ENCODE results near the gene P2RX2. TPM values are rescaled to one million over a fixed set of nuclear protein-coding genes. Genes with fewer than 3 reads are reported as not detected.

The P2RX2 gene
- total RNA-seq, 1 experiment from 2014 or later = not detected

GRCh38 chr12:132572801-132573760, 45.5 kb upstream of the P2RX2 start:
- Histone ChIP-seq H3K4me3 (replicated peaks in 1 of 2; ENCODE audit: low read depth in 1 of 2, low read length in 2 of 2) (no peak overlapping the region), H3K36me3 (ENCODE audit: control insufficient read depth in 1 of 2, insufficient read depth in 2 of 2, low read length in 2 of 2) (peaks cover 17 to 24% of the 10 kb centered on the region in 2 experiments), H3K27me3 (ENCODE audit: insufficient read depth, low read length) (no peaks in the 10 kb centered on the region), H3K9me2 (ENCODE audit: insufficient read depth) (no peaks in the 10 kb centered on the region), H3K27ac (ENCODE audit: low read depth, low read length) (no peak overlapping the region), H3K9ac (ENCODE audit: low read length) (no peak overlapping the region), H2AFZ (ENCODE audit: low read depth, low read length, poor library complexity, severe bottlenecking) (no peak overlapping the region), H4K20me1 (ENCODE audit: insufficient read depth) (no peaks in the 10 kb centered on the region), H3K79me2 (ENCODE audit: insufficient read depth, low read length) (no peaks in the 10 kb centered on the region; the same call in 1 of the 2 replicates), H3K4me1 (ENCODE audit: control insufficient read depth in 1 of 2, insufficient read depth in 2 of 2, low read length in 2 of 2) (no peaks in the 10 kb centered on the region), H3K4me2 (ENCODE audit: low read length) (no peak overlapping the region), H3K9me3 (ENCODE audit: control insufficient read depth in 1 of 2, insufficient read depth in 1 of 2, low read depth in 1 of 2, low read length in 2 of 2) (no peaks in the 10 kb centered on the region)
- CTCF ChIA-PET = no interaction called here
- RAD21 ChIA-PET (ENCODE audit: low non-redundant PET in 1 of 2, low total read pairs in 2 of 2, uncharacterized antibody in 2 of 2, unreplicated experiment in 2 of 2) = no interaction called here
- intact Hi-C loops (cut with micrococcal nuclease) = no loop called here
- no TSS peak for BruUV-seq (replicated peaks)
- TF ChIP-seq EZH2phosphoT487 (IDR thresholded peaks at IDR 0.05; ENCODE audit: borderline replicate concordance) (no peak), CEBPB (IDR thresholded peaks at IDR 0.05; ENCODE audit: low read depth) (no peak), POLR2AphosphoS5 (IDR thresholded peaks at IDR 0.05; ENCODE audit: low read depth, low read length) (peak; percentile 14; the same call in 1 of the 2 replicates), TCF7L2 (IDR thresholded peaks at IDR 0.05; ENCODE audit: borderline replicate concordance, extremely low read depth, insufficient read depth, insufficient read length) (no peak), ZNF274 (IDR thresholded peaks at IDR 0.05; ENCODE audit: low read depth, low read length) (no peak)
- DNase-seq (ENCODE audit: low read depth, low spot score) (no peak), ATAC-seq (no peak)
- POLR2A ChIA-PET = no interaction called here

GRCh38 chr12:132574271-132574996, 44.1 kb upstream of the P2RX2 start:
- ChIA-PET RAD21 (ENCODE audit: low non-redundant PET in 1 of 2, low total read pairs in 2 of 2, uncharacterized antibody in 2 of 2, unreplicated experiment in 2 of 2) (no interaction called here), CTCF (no interaction called here), POLR2A (no interaction called here)
- no peaks in the 10 kb centered on the region for H3K4me1 ChIP-seq (ENCODE audit: control insufficient read depth in 1 of 2, insufficient read depth in 2 of 2, low read length in 2 of 2)
- no TSS peak for BruUV-seq (replicated peaks)
- H2AFZ ChIP-seq (ENCODE audit: low read depth, low read length, poor library complexity, severe bottlenecking) = no peak overlapping the region
- no peak for DNase-seq (ENCODE audit: low read depth, low spot score)
- no peaks in the 10 kb centered on the region for H3K9me3 ChIP-seq (ENCODE audit: control insufficient read depth in 1 of 2, insufficient read depth in 1 of 2, low read depth in 1 of 2, low read length in 2 of 2)
- no peak overlapping the region for H3K9ac ChIP-seq (ENCODE audit: low read length)
- no peak overlapping the region for H3K4me3 ChIP-seq (replicated peaks in 1 of 2; ENCODE audit: low read depth in 1 of 2, low read length in 2 of 2)
- no peak overlapping the region for H3K4me2 ChIP-seq (ENCODE audit: low read length)
- intact Hi-C loops (cut with micrococcal nuclease) = no loop called here
- H3K36me3 ChIP-seq (ENCODE audit: control insufficient read depth in 1 of 2, insufficient read depth in 2 of 2, low read length in 2 of 2) = peaks cover 17 to 26% of the 10 kb centered on the region in 2 experiments
- no peak for TF ChIP-seq JUND (IDR thresholded peaks at IDR 0.05)
- ATAC-seq = no peak
- H3K9me2 ChIP-seq (ENCODE audit: insufficient read depth) = no peaks in the 10 kb centered on the region
- H4K20me1 ChIP-seq (ENCODE audit: insufficient read depth) = no peaks in the 10 kb centered on the region
- H3K27me3 ChIP-seq (ENCODE audit: insufficient read depth, low read length) = no peaks in the 10 kb centered on the region
- no peak overlapping the region for H3K27ac ChIP-seq (ENCODE audit: low read depth, low read length)
- no peaks in the 10 kb centered on the region for H3K79me2 ChIP-seq (ENCODE audit: insufficient read depth, low read length)

Measured in HCT116 (cell line).